Upper lobe of right lung (tissue), 1 donor: ENCODE measurements around the gene HOXB5. TPM values are rescaled to one million over a fixed set of nuclear protein-coding genes. Genes with fewer than 3 reads are reported as not detected.

ENCODE experiments used
- ATAC-seq: fragments of 200-7000 bp; cut with Tn5 transposase; one replicate; pipeline ENCODE4 v1.9.1; 2020; ENCODE audit warnings: mild to moderate bottlenecking, moderate library complexity
- DNase-seq: peaks from one replicate; pipeline ENCODE4 v3.0.0-alpha.2; 2020
- H3K27ac ChIP-seq: fragments of 200-600 bp; one replicate; pipeline ENCODE4 v1.8.0; 2022
- H3K27me3 ChIP-seq: fragments of 200-600 bp; one replicate; pipeline ENCODE4 v1.8.0; 2022; ENCODE audit warnings: mild to moderate bottlenecking
- H3K36me3 ChIP-seq: fragments of 200-600 bp; one replicate; pipeline ENCODE4 v1.8.0; 2022
- H3K4me1 ChIP-seq: fragments of 200-600 bp; one replicate; pipeline ENCODE4 v1.8.0; 2022
- H3K4me3 ChIP-seq: fragments of 200-600 bp; one replicate; pipeline ENCODE4 v1.8.0; 2022; ENCODE audit warnings: mild to moderate bottlenecking
- H3K9me3 ChIP-seq: fragments of 200-600 bp; one replicate; pipeline ENCODE4 v1.8.0; 2022
- intact Hi-C: fragments of 100-400 bp; cut with DNase I; formaldehyde crosslinking; loops from one replicate; pipeline ENCODE4 v1.11.0; 2022
- total RNA-seq: library from RNA; stranded (reverse); fragmentation: NEBNext Ultra II Directional; extraction: Animal tissue kit (Norgen Biotek cat#: 25700); gene quantifications from one replicate; pipeline ENCODE4 v1.2.1, GENCODE V29; 2021
- TF ChIP-seq, protein P1 (sequence below): fragments of 200-600 bp; IDR thresholded peaks from one replicate; pipeline ENCODE4 v1.8.0; 2022; ENCODE audit warnings: antibody characterized with exemption
- donor health status: DM: no; HTN: yes; CAD: no; lungs with severe emphysema.

The HOXB5 gene
- total RNA-seq, 1 donor from 2014 or later, result 4.4 TPM

DNA sequence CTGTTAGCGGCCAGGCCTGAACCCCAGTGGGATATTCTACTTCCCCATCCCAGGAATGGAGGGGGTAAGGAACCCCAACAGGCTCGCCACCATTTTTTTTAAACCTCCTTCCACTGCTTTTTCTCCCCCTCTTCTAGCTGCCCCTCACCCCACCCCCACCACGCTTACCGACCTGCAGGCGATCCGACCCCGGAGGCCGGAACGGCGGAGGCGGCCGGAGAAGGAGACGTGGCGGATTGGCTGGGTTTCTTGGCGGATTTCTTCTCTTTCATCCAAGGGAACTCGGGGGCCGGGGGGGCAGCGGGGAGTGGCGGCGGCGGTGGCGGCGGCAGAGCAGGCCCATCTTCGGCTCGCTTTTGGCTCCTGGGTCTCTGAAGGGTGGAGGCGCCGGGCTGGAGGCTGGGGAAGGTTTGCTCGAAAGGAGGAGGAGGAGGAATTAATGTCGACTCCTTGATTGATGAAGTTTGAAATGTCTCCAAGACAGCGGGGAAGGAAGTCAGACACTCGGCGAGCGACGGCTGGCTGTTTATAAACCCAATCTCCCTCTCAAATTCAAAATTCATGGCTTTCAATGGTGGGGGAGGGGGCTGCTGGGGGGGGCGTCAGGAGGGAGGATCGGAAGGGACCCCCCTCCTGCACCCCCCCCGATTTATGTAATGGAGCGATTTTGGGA is 49.1 kb downstream of the HOXB5 start:
- TF ChIP-seq, protein P1, sequence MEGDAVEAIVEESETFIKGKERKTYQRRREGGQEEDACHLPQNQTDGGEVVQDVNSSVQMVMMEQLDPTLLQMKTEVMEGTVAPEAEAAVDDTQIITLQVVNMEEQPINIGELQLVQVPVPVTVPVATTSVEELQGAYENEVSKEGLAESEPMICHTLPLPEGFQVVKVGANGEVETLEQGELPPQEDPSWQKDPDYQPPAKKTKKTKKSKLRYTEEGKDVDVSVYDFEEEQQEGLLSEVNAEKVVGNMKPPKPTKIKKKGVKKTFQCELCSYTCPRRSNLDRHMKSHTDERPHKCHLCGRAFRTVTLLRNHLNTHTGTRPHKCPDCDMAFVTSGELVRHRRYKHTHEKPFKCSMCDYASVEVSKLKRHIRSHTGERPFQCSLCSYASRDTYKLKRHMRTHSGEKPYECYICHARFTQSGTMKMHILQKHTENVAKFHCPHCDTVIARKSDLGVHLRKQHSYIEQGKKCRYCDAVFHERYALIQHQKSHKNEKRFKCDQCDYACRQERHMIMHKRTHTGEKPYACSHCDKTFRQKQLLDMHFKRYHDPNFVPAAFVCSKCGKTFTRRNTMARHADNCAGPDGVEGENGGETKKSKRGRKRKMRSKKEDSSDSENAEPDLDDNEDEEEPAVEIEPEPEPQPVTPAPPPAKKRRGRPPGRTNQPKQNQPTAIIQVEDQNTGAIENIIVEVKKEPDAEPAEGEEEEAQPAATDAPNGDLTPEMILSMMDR, result no peak
- Histone ChIP-seq H3K9me3 (no peaks in the 10 kb centered on the region), H3K27ac (peak overlapping the region; percentile 89), H3K36me3 (no peaks in the 10 kb centered on the region), H3K27me3 (peaks cover 68% of the 10 kb centered on the region), H3K4me3 (peak overlapping the region; percentile 62), H3K4me1 (peaks cover 8% of the 10 kb centered on the region)
- DNase-seq (peak; percentile 81), ATAC-seq (peak; percentile 59)
- intact Hi-C loops, result no loop called here

DNA sequence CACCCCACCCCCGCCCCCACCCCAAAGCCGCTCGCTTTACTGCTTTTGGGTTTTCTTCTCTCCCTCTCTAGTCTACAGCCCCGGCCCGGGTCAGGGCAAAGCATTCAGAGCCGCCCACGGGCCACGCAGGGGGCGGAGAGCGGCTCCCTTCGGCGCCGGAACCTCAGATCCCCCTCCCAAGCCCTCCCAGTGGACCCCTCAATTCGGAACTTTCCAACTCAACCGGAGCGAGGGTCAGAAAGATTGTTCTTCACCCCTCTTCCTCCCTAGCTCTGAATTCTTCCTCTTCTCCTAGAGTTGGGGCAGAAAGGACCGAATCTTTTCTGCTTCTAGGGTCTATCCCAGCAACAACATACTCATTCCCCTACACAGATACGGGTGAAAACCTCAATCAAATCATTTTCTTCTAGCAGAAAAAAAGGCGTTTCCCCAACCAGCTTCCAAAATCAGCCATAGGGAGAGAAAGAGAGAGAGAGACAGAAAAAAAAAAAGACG is 49.7 kb downstream of the HOXB5 start:
- DNase-seq (no peak), ATAC-seq (peak; percentile 24)
- Histone ChIP-seq H3K9me3 (no peaks in the 10 kb centered on the region), H3K27me3 (peaks cover 73% of the 10 kb centered on the region), H3K36me3 (no peaks in the 10 kb centered on the region), H3K27ac (peak overlapping the region; percentile 89), H3K4me3 (peak overlapping the region; percentile 62), H3K4me1 (peaks cover 8% of the 10 kb centered on the region)
- TF ChIP-seq, protein P1, result no peak
- intact Hi-C loops, result no loop called here

DNA sequence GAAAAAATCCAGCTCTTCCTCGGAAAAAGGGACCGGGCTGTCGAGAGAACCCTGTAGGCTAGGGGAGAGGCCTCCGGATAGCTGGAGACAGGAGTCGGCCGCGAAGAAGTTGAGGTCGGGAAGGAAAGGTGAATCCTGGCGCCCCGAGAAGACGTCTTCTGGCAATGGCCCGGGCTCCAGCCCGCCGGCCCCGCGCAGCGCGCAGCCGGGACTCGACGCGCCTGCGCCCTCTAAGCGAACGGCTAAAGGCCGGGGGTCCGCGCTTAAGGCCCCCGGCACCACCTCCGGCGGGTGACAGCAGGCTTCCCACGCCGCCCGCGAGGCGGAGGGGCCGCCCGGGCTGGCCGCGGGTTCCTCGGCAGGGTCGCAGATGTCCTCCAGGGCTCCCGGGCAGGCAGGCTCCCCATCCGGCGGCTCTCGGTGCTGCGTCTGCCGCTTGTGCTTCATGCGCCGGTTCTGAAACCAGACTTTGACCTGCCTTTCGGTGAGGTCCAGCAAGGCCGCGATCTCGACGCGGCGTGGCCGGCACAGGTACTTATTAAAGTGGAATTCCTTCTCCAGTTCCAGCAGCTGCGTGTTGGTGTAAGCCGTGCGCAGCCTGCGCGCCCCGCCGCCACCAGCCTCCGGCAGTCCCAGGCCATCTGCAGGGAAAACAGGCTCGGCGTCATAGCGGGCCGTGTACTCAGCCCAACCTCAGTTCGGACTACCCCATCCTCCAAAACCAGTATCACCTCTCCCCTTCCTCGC is 50.3 kb downstream of the HOXB5 start:
- H3K27ac ChIP-seq, result peak overlapping the region; percentile 89
- intact Hi-C loops, result no loop called here
- no peaks in the 10 kb centered on the region for H3K36me3 ChIP-seq
- H3K4me1 ChIP-seq, result peaks cover 8% of the 10 kb centered on the region
- TF ChIP-seq, protein P1, result peak; percentile 10
- DNase-seq, result no peak
- no peaks in the 10 kb centered on the region for H3K9me3 ChIP-seq
- H3K4me3 ChIP-seq, result peak overlapping the region; percentile 62
- H3K27me3 ChIP-seq, result peaks cover 73% of the 10 kb centered on the region
- ATAC-seq, result peak; percentile 29

DNA sequence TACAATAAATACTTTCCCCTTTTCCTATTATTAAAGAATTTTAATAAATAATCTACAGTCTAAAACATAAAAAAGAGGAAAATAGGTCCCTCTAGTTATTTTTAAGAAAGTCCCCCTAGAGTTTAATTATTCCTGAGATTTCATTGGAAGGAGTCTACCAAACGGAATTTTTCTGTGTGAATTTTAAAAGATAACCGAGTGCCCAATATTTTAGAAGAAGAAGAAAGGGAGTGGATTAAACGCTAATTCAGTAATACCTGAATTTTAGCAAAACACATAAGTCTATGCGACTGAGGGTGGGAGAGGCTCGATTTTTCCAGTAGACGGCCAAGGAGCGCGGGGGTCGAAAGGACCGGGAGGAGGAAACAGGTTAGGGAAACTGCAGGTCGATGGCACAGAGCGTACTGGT is 50.9 kb downstream of the HOXB5 start:
- intact Hi-C loops, result no loop called here
- TF ChIP-seq, protein P1, result no peak
- no peak for ATAC-seq
- no peak for DNase-seq
- Histone ChIP-seq H3K27me3 (peaks cover 72% of the 10 kb centered on the region), H3K4me3 (peak overlapping the region; percentile 62), H3K27ac (peak overlapping the region; percentile 89), H3K4me1 (peaks cover 8% of the 10 kb centered on the region), H3K36me3 (no peaks in the 10 kb centered on the region), H3K9me3 (no peaks in the 10 kb centered on the region)

DNA sequence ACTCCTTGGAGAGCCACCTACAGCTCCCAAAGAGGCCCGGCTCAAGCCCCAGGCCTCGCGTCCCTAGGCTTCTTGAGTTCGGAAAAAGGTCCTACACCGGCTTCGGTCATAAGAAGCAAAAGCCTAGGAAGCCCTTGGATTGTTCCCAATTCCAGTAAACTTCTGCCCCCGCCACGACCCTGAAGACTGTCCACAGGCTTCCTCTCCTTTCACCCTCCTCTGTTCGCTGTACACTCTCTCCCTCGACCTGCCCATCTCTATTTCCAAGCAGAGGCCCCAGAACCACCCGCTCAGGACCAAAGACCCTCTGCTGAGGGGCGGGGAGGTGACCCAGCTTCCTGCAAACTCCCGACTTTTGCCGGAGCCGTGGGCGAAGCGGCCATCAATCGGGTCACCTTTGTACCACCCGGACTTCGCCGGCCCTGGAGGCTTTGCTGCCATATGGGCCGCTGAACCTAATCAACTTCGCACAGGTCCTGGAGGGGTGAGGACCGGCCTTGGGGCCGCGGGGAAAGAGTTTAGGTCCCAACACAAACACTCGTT is 51.4 kb downstream of the HOXB5 start:
- Histone ChIP-seq H3K4me1 (peaks cover 8% of the 10 kb centered on the region), H3K36me3 (no peaks in the 10 kb centered on the region), H3K9me3 (no peaks in the 10 kb centered on the region), H3K27ac (peak overlapping the region; percentile 89), H3K4me3 (peak overlapping the region; percentile 62), H3K27me3 (peaks cover 67% of the 10 kb centered on the region)
- intact Hi-C loops, result no loop called here
- DNase-seq (no peak), ATAC-seq (peak; percentile 3)
- TF ChIP-seq, protein P1, result no peak
